ENCODE results near the gene ANKRD2. TPM values are rescaled to one million over a fixed set of nuclear protein-coding genes. Genes with fewer than 3 reads are reported as not detected.
"Not testable (repeated sequence)": the region's sequence is repeated elsewhere in the genome, so short reads cannot be mapped to it uniquely, and the experiment has no call there.

The ANKRD2 gene
- total RNA-seq, 6 donors from 2014 or later, result 0.67 to 2.4 (median 1.1) TPM; not detected in 1

DNA sequence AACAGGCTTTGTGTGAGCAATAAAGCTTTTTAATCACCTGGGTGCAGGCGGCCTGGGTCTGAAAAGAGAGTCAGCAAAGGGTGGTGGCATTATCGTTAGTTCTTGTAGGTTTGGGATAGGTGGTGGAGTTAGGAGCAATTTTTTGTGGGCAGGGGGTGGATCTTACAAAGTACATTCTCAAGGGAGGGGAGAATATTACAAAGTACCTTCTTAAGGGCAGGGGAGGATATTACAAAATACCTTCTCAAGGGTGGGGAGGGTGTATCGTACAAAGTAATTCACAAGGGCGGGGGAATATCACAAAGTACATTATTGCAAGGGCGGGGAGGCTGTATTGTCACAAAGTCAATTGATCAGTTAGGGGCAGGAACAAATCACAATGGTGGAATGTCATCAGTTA lies 10.2 kb upstream of the ANKRD2 start:
- H3K9me3 ChIP-seq; H3K27ac ChIP-seq; H3K4me3 ChIP-seq; H3K4me1 ChIP-seq; DNase-seq; H3K36me3 ChIP-seq; H3K27me3 ChIP-seq; ATAC-seq (ENCODE audit: low FRiP score in 2 of 2): not testable (repeated sequence)
- WGBS, 2 donors, result 92 to 93% methylated on average over 5 of the region's 5 CpGs

DNA sequence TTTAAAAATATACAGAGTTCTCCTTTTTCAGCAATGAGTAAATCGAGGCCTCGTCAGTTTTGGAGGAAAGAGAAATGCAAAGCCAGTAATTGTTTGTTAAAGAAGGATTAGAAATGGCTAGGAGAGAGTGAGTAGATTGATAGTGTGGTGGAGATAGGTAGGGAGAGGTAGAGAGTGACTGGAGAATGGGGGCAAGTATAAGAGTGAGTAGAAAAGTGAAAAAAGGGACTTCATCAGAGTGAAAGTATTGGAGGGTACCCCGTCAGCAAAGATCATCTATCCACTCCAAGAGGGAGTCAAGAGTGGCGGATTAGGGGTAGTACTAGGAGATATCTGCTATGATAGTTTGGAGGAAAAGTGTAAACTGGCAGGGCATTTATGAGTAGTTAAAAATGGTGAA lies 9.2 kb upstream of the ANKRD2 start:
- WGBS, 2 donors, result 96 to 98% methylated on average over 4 of the region's 4 CpGs
- Histone ChIP-seq H3K4me3 (no peak overlapping the region), H3K9me3 (no peaks in the 10 kb centered on the region), H3K4me1 (no peaks in the 10 kb centered on the region), H3K27me3 (no peaks in the 10 kb centered on the region), H3K36me3 (peaks cover 0 to 6% (median 3%) of the 10 kb centered on the region in 4 donors), H3K27ac (no peak overlapping the region)
- DNase-seq (no peak), ATAC-seq (ENCODE audit: low FRiP score in 2 of 2) (no peak)
- TF ChIP-seq POLR2A (IDR thresholded peaks at IDR 0.05) (no peak), EP300 (IDR thresholded peaks at IDR 0.05) (no peak), POLR2AphosphoS5 (IDR thresholded peaks at IDR 0.05) (no peak)
- TF ChIP-seq, protein P1, sequence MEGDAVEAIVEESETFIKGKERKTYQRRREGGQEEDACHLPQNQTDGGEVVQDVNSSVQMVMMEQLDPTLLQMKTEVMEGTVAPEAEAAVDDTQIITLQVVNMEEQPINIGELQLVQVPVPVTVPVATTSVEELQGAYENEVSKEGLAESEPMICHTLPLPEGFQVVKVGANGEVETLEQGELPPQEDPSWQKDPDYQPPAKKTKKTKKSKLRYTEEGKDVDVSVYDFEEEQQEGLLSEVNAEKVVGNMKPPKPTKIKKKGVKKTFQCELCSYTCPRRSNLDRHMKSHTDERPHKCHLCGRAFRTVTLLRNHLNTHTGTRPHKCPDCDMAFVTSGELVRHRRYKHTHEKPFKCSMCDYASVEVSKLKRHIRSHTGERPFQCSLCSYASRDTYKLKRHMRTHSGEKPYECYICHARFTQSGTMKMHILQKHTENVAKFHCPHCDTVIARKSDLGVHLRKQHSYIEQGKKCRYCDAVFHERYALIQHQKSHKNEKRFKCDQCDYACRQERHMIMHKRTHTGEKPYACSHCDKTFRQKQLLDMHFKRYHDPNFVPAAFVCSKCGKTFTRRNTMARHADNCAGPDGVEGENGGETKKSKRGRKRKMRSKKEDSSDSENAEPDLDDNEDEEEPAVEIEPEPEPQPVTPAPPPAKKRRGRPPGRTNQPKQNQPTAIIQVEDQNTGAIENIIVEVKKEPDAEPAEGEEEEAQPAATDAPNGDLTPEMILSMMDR (IDR thresholded peaks at IDR 0.05), result no peak

DNA sequence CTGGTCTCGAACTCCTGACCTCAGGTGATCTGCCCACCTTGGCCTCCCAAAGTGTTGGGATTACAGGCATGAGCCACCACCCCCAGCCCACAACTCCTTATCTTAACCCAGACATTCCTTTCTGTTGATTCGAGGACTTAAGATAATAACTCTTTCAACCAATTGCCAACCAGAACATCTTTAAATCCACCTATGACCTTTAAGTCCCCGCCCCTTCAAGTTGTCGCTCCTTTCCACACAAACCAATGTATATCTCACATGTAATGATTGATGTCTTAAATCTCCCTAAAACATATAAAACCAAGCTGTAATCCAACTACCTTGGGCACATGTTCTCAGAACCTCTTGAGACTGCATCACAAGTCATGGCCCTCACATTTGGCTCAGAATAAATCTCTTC lies 7.8 kb upstream of the ANKRD2 start:
- no peak overlapping the region for H3K4me3 ChIP-seq
- ATAC-seq (ENCODE audit: low FRiP score in 2 of 2) (no peak), DNase-seq (no peak)
- peaks cover 10 to 20% (median 14%) of the 10 kb centered on the region in 4 donors for H3K36me3 ChIP-seq
- no peaks in the 10 kb centered on the region for H3K27me3 ChIP-seq
- no peak overlapping the region for H3K27ac ChIP-seq
- H3K4me1 ChIP-seq, result no peaks in the 10 kb centered on the region
- no peaks in the 10 kb centered on the region for H3K9me3 ChIP-seq
- TF ChIP-seq EP300 (IDR thresholded peaks at IDR 0.05), result no peak
- TF ChIP-seq, protein P1 (IDR thresholded peaks at IDR 0.05), result no peak
- no peak for TF ChIP-seq POLR2A (IDR thresholded peaks at IDR 0.05)
- TF ChIP-seq POLR2AphosphoS5 (IDR thresholded peaks at IDR 0.05), result no peak
- WGBS, 2 donors, result 83 to 90% methylated on average over 4 of the region's 4 CpGs

DNA sequence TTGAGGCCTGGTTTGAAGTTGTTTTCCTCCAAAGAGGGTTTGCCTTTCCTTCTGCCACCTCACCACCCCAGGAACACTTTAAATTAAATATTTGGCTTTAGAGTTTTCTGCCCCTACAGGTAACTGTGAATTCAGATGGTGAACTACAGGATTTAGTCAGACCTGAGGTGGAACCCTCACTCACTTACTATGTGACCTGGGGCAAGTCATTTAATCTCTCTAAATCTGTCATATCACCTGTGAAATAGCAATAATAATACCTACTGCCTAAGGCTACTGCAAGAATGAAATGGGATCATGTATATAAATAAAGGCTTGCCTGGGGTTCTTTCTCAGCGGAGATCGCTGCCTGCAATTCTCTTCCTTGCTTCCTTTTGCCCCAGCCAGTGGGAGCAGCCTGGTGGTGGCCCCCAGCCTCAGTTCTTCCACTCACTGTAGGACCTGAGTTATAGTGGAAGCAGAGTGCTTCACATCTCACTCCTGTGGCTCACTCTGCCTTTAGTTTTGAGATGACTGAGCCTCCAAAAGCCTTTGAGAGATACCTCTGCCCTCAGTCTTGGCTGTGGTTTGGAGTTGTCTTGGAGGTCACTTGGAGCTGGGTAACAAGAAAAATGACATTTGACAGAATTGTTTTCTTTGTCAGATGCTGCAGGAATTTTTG lies 6.1 kb upstream of the ANKRD2 start:
- H3K27ac ChIP-seq, result no peak overlapping the region
- DNase-seq (no peak), ATAC-seq (ENCODE audit: low FRiP score in 2 of 2) (no peak)
- WGBS, 2 donors, result 93 to 97% methylated on average over 2 of the region's 2 CpGs
- no peaks in the 10 kb centered on the region for H3K4me1 ChIP-seq
- peaks cover 20 to 37% (median 28%) of the 10 kb centered on the region in 4 donors for H3K36me3 ChIP-seq
- no peaks in the 10 kb centered on the region for H3K27me3 ChIP-seq
- no peaks in the 10 kb centered on the region for H3K9me3 ChIP-seq
- TF ChIP-seq, protein P1 (IDR thresholded peaks at IDR 0.05), result no peak
- no peak for TF ChIP-seq POLR2AphosphoS5 (IDR thresholded peaks at IDR 0.05)
- no peak for TF ChIP-seq EP300 (IDR thresholded peaks at IDR 0.05)
- no peak for TF ChIP-seq POLR2A (IDR thresholded peaks at IDR 0.05)
- H3K4me3 ChIP-seq, result no peak overlapping the region

DNA sequence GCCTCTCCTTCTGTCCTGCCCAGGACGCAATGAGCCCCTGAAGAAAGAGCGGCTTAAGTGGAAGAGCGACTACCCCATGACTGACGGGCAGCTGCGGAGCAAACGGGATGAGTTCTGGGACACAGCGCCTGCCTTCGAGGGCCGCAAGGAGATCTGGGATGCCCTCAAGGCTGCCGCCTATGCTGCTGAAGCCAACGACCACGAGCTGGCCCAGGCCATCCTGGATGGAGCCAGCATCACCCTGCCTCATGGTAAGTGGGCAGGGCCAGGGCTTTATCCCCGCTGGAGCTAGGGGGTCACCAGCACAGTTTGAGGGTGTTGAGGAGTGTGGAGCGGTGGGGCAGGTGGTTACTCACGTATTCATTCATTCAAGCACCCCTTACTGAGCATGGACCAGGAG lies 4.7 kb upstream of the ANKRD2 start:
- 89 to 93% methylated on average over 14 to 15 of the region's 15 CpGs for WGBS, 2 donors
- TF ChIP-seq POLR2A (IDR thresholded peaks at IDR 0.05) (no peak), EP300 (IDR thresholded peaks at IDR 0.05) (no peak), POLR2AphosphoS5 (IDR thresholded peaks at IDR 0.05) (no peak)
- TF ChIP-seq, protein P1 (IDR thresholded peaks at IDR 0.05), result no peak
- H3K4me3 ChIP-seq, result no peak overlapping the region
- DNase-seq, result no peak
- no peak overlapping the region for H3K27ac ChIP-seq
- no peak for ATAC-seq (ENCODE audit: low FRiP score in 2 of 2)
- peaks cover 3 to 10% (median 9%) of the 10 kb centered on the region in 4 donors for H3K4me1 ChIP-seq
- H3K9me3 ChIP-seq, result no peaks in the 10 kb centered on the region
- H3K27me3 ChIP-seq, result no peaks in the 10 kb centered on the region
- H3K36me3 ChIP-seq, result peaks cover 20 to 39% (median 28%) of the 10 kb centered on the region in 4 donors
